HepG2 (cell line): ENCODE results near the gene DSCAML1. TPM values are rescaled to one million over a fixed set of nuclear protein-coding genes. Genes with fewer than 3 reads are reported as not detected.

Source experiments
- ATAC-seq: fragments of 200-7000 bp; cut with Tn5 transposase; 3 replicates; pipeline ENCODE4 v1.9.1; 2020; ENCODE audit warnings: mild to moderate bottlenecking, moderate library complexity
- BruUV-seq: library from RNA; stranded (reverse); fragments of 400-500 nt; replicated peaks from 2 replicates; lab custom pipeline; 2021; lab: Mats Ljungman, UMichigan
- CTCF ChIA-PET: fragments of 300-600 bp; formaldehyde crosslinking; extraction: SDS; loops from one replicate; lab custom pipeline; 2021; ENCODE audit warnings: low total read pairs, inconsistent platforms, low intra/inter-chr PET ratio; lab: Yijun Ruan, JAX
- POLR2A ChIA-PET: fragments of 350-600 bp; sonication (Branson Sonifier 250); formaldehyde crosslinking; loops from one replicate; lab custom pipeline; 2020; ENCODE audit warnings: antibody characterized with exemption, inconsistent platforms; lab: Yijun Ruan, JAX
- DNase-seq: peaks from one replicate; pipeline ENCODE4 v3.0.0-alpha.2; 2015; ENCODE audit warnings: low spot score
- FAIRE-seq: peaks from 3 replicates; lab custom pipeline; 2011; peaks lifted over from hg19 to GRCh38; lab: Jason Lieb, UNC
- H2AFZ ChIP-seq: one replicate; pipeline ENCODE4 v1.6.1; 2011; ENCODE audit warnings: low read length, inconsistent platforms
- H3K27ac ChIP-seq: fragments of 300-600 bp; 3 replicates; pipeline ENCODE4 v1.8.0; 2011; ENCODE audit warnings: mixed run types, mild to moderate bottlenecking, mixed read lengths, low read length, inconsistent platforms; ENCODE audit not compliant: insufficient read depth; ENCODE audit errors: extremely low read length
- H3K27me3 ChIP-seq, 2 experiments: fragments of 200-600 bp in 1 of 2; 2 replicates in 1 of 2; 3 replicates in 1 of 2; pipeline versions ENCODE4 v1.6.0 to v1.8.0; 2011; ENCODE audit warnings: low read length in 2 of 2, mild to moderate bottlenecking in 2 of 2, moderate library complexity in 2 of 2, inconsistent platforms in 1 of 2; ENCODE audit not compliant: insufficient read depth in 2 of 2, control insufficient read depth in 1 of 2
- H3K36me3 ChIP-seq, 2 experiments: fragments of 200-600 bp in 1 of 2; replicated peaks in 1 of 2; 2 replicates in 1 of 2; 3 replicates in 1 of 2; pipeline versions ENCODE4 v1.5.1 to v1.8.0; 2011; ENCODE audit warnings: low read length in 2 of 2, inconsistent platforms in 1 of 2; ENCODE audit not compliant: insufficient read depth in 2 of 2, control insufficient read depth in 1 of 2
- H3K4me1 ChIP-seq: 2 replicates; pipeline ENCODE4 v1.5.1; 2012; ENCODE audit warnings: low read length, inconsistent platforms; ENCODE audit not compliant: insufficient read depth
- H3K4me2 ChIP-seq: 2 replicates; pipeline ENCODE4 v1.6.0; 2011; ENCODE audit warnings: low read depth, low read length, inconsistent platforms
- H3K4me3 ChIP-seq, 3 experiments: fragments of 200-600 bp in 1 of 3; sonication (generic), shearing (Covaris generic) in 1 of 3; replicated peaks in 1 of 3; 2 replicates each; pipeline ENCODE4 v1.5.1; 2011 to 2016; ENCODE audit warnings: low read length in 3 of 3, inconsistent platforms in 2 of 3, low read depth in 2 of 3, mild to moderate bottlenecking in 2 of 3, control low read depth in 1 of 3, mixed read lengths in 1 of 3; ENCODE audit not compliant: insufficient read depth in 1 of 3
- H3K79me2 ChIP-seq: one replicate; pipeline ENCODE4 v1.6.1; 2011; ENCODE audit warnings: low read length, inconsistent platforms; ENCODE audit not compliant: insufficient read depth
- H3K9ac ChIP-seq: 2 replicates; pipeline ENCODE4 v1.6.0; 2011; ENCODE audit warnings: mild to moderate bottlenecking, low read depth, low read length, inconsistent platforms; ENCODE audit not compliant: insufficient read depth
- H3K9me3 ChIP-seq: 2 replicates; pipeline ENCODE4 v1.5.1; 2012; ENCODE audit warnings: mild to moderate bottlenecking, low read length
- H4K20me1 ChIP-seq: 2 replicates; pipeline ENCODE4 v1.6.0; 2011; ENCODE audit warnings: inconsistent platforms, mild to moderate bottlenecking, low read length, moderate library complexity; ENCODE audit not compliant: insufficient read depth
- ATF3 ChIP-seq: sonication (generic); formaldehyde crosslinking; IDR thresholded peaks from 2 replicates; pipeline ENCODE4 v1.4.0; 2020; ENCODE audit warnings: missing genetic modification reagents
- CTCF ChIP-seq: sonication (generic); formaldehyde crosslinking; IDR thresholded peaks from 2 replicates; pipeline ENCODE4 v1.5.0; 2020; ENCODE audit warnings: mild to moderate bottlenecking, missing genetic modification reagents, moderate library complexity
- DBP ChIP-seq: sonication (generic); formaldehyde crosslinking; IDR thresholded peaks from 2 replicates; pipeline ENCODE4 v1.4.0; 2020; ENCODE audit warnings: missing genetic modification reagents; ENCODE audit errors: not compliant biosample characterization
- JUNB ChIP-seq: sonication (generic); formaldehyde crosslinking; IDR thresholded peaks from 2 replicates; pipeline ENCODE4 v1.8.0; 2022; ENCODE audit warnings: missing genetic modification reagents, mild to moderate bottlenecking, borderline replicate concordance
- MATR3 ChIP-seq: sonication (generic); formaldehyde crosslinking; IDR thresholded peaks from 2 replicates; pipeline ENCODE4 v1.4.0; 2020; ENCODE audit warnings: missing genetic modification reagents
- MXD4 ChIP-seq: IDR thresholded peaks from 2 replicates; pipeline ENCODE4 v1.6.1; 2016; ENCODE audit warnings: mild to moderate bottlenecking, missing biosample characterization, missing genetic modification reagents
- PTBP1 ChIP-seq: fragments of 200-400 bp; formaldehyde crosslinking; IDR thresholded peaks from 2 replicates; pipeline ENCODE4 v1.6.1; 2018; ENCODE audit warnings: low read length, low read depth; ENCODE audit not compliant: poor library complexity, severe bottlenecking
- TGIF2 ChIP-seq: IDR thresholded peaks from 2 replicates; pipeline ENCODE4 v1.6.1; 2016; ENCODE audit warnings: control low read depth, missing compliant biosample characterization
- ZFX ChIP-seq: sonication (generic); formaldehyde crosslinking; IDR thresholded peaks from 2 replicates; pipeline ENCODE4 v1.4.0; 2020; ENCODE audit warnings: mild to moderate bottlenecking, low read depth, missing genetic modification reagents, moderate library complexity
- ZNF124 ChIP-seq: sonication (generic); formaldehyde crosslinking; IDR thresholded peaks from 2 replicates; pipeline ENCODE4 v1.4.0; 2020; ENCODE audit warnings: missing genetic modification reagents
- ZNF326 ChIP-seq: sonication (generic); formaldehyde crosslinking; IDR thresholded peaks from 2 replicates; pipeline ENCODE4 v1.4.0; 2020; ENCODE audit warnings: missing genetic modification reagents, borderline replicate concordance
- WGBS: methylation state at CpG from one replicate; pipeline ENCODE4 v1.1.6; 2017; ENCODE audit warnings: low lambda C conversion rate; 5-methylcytosine and 5-hydroxymethylcytosine counted together
- in situ Hi-C: cut with HindIII; loops from 2 replicates; pipeline ENCODE4 v1.10.0; 2017; ENCODE audit warnings: low pct_unique_long_range_greater_than_20kb; ENCODE audit not compliant: extremely low pct_ligation_motif_present
- intact Hi-C: fragments of 100-400 bp; cut with micrococcal nuclease; formaldehyde crosslinking; loops from one replicate; pipeline ENCODE4 v1.10.0; 2022; ENCODE audit not compliant: unreplicated experiment
- polyA plus RNA-seq, 8 experiments: library from polyadenylated mRNA; depleted of rRNA in 3 of 8; stranded (reverse) in 7 of 8; unstranded in 1 of 8; fragments of >200 nt; fragmentation: Illumina TruSeq in 4 of 8; extraction: Trizol in 4 of 8; gene quantifications; 2 replicates each; pipeline versions ENCODE4 v1.2.1 to v1.2.3, GENCODE V29; 2011 to 2016; ENCODE audit warnings: low read depth in 4 of 8, missing spikeins in 1 of 8, mixed read lengths in 1 of 8; ENCODE audit not compliant: insufficient read depth in 1 of 8
- total RNA-seq, 5 experiments: library from RNA; depleted of rRNA; stranded (reverse); fragments of >200 nt; fragmentation: Illumina TruSeq; extraction: Trizol; gene quantifications; 2 replicates each; pipeline ENCODE4 v1.2.3, GENCODE V29; 2016; ENCODE audit warnings: low read depth in 1 of 5
- TF ChIP-seq, protein P1 (sequence below): IDR thresholded peaks from 2 replicates; pipeline ENCODE4 v1.6.1; 2016; ENCODE audit warnings: control low read depth
- TF ChIP-seq, protein P2 (sequence below): sonication (generic); formaldehyde crosslinking; IDR thresholded peaks from 2 replicates; pipeline ENCODE4 v1.9.0; 2022; ENCODE audit warnings: low read depth, missing genetic modification reagents

DSCAML1 gene
- total and polyA plus RNA-seq, 2 of the 13 experiments (the other 11 are each of a cell fraction or from before 2014, with no cell fraction given): 0.29 to 0.40 TPM

GRCh38 chr11:117607449-117607848, 189.6 kb downstream of the DSCAML1 start:
- intact Hi-C loops: no loop called here
- no peak for ATAC-seq
- no peak for TF ChIP-seq DBP (CRISPR knock-in tag)
- TF ChIP-seq, all 625 proteins: peak for 0
- no TSS peak for BruUV-seq
- 8% methylated on average over 4 of the region's 5 CpGs for WGBS
- H3K27ac ChIP-seq: no peak overlapping the region
- no peak overlapping the region for H2AFZ ChIP-seq
- no peak overlapping the region for H3K4me3 ChIP-seq
- no peak overlapping the region for H3K4me2 ChIP-seq
- FAIRE-seq: no peak
- POLR2A ChIA-PET: no interaction called here
- H3K27me3 ChIP-seq: peaks cover 0 to 12% of the 10 kb centered on the region in 2 experiments; a peak in 2 of 5 replicates
- H4K20me1 ChIP-seq: no peaks in the 10 kb centered on the region
- no peak for DNase-seq
- H3K79me2 ChIP-seq: no peaks in the 10 kb centered on the region
- CTCF ChIA-PET: no interaction called here
- H3K9ac ChIP-seq: no peak overlapping the region
- H3K9me3 ChIP-seq: no peaks in the 10 kb centered on the region
- H3K4me1 ChIP-seq: no peaks in the 10 kb centered on the region
- no peaks in the 10 kb centered on the region for H3K36me3 ChIP-seq
- in situ Hi-C loops: no loop called here

DNA sequence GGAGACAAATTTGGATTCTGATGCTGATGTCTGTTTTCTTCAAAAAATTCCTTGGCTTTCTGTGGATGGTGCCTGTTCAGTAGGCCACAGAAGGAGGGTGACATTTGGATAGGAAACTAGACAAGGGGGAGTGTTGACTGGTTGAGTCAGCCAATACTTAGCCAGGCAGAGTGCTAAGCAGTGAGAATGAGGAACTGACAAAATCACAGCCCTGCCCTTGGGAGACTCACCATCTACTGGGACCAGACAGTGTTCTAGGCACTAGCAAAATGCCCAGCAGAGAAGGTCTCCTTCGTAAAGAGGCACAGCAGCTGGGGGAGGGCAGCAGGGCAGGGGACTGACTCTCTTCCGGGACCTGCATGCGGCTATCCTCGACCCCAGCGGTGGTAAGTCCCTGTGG, 190.2 kb downstream of the DSCAML1 start:
- H3K9ac ChIP-seq: no peak overlapping the region
- DNase-seq (no peak), ATAC-seq (no peak), FAIRE-seq (no peak)
- in situ Hi-C loops: no loop called here
- H3K27ac ChIP-seq: no peak overlapping the region
- intact Hi-C loops: no loop called here
- H3K4me3 ChIP-seq: no peak overlapping the region
- no peak overlapping the region for H2AFZ ChIP-seq
- peaks cover 0 to 15% of the 10 kb centered on the region in 2 experiments; a peak in 2 of 5 replicates for H3K27me3 ChIP-seq
- no peak overlapping the region for H3K4me2 ChIP-seq
- H3K4me1 ChIP-seq: no peaks in the 10 kb centered on the region
- 22% methylated on average over 5 of the region's 5 CpGs for WGBS
- POLR2A ChIA-PET: no interaction called here
- no peaks in the 10 kb centered on the region for H3K79me2 ChIP-seq
- BruUV-seq: no TSS peak
- H3K36me3 ChIP-seq: no peaks in the 10 kb centered on the region
- H4K20me1 ChIP-seq: no peaks in the 10 kb centered on the region
- CTCF ChIA-PET: no interaction called here
- H3K9me3 ChIP-seq: no peaks in the 10 kb centered on the region
- TF ChIP-seq, protein P1, sequence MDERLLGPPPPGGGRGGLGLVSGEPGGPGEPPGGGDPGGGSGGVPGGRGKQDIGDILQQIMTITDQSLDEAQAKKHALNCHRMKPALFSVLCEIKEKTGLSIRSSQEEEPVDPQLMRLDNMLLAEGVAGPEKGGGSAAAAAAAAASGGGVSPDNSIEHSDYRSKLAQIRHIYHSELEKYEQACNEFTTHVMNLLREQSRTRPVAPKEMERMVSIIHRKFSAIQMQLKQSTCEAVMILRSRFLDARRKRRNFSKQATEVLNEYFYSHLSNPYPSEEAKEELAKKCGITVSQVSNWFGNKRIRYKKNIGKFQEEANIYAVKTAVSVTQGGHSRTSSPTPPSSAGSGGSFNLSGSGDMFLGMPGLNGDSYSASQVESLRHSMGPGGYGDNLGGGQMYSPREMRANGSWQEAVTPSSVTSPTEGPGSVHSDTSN (CRISPR knock-in tag): no peak
- TF ChIP-seq MXD4 (CRISPR knock-in tag) (no peak), PTBP1 (no peak), ZNF124 (CRISPR knock-in tag) (no peak), CTCF (CRISPR knock-in tag) (no peak), ATF3 (CRISPR knock-in tag) (no peak), ZFX (CRISPR knock-in tag) (no peak), TGIF2 (CRISPR knock-in tag) (no peak), JUNB (CRISPR knock-in tag) (no peak), MATR3 (CRISPR knock-in tag) (no peak), ZNF326 (CRISPR knock-in tag) (no peak)
- TF ChIP-seq, protein P2, sequence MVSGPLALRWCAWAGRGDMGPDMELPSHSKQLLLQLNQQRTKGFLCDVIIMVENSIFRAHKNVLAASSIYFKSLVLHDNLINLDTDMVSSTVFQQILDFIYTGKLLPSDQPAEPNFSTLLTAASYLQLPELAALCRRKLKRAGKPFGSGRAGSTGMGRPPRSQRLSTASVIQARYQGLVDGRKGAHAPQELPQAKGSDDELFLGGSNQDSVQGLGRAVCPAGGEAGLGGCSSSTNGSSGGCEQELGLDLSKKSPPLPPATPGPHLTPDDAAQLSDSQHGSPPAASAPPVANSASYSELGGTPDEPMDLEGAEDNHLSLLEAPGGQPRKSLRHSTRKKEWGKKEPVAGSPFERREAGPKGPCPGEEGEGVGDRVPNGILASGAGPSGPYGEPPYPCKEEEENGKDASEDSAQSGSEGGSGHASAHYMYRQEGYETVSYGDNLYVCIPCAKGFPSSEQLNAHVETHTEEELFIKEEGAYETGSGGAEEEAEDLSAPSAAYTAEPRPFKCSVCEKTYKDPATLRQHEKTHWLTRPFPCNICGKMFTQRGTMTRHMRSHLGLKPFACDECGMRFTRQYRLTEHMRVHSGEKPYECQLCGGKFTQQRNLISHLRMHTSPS (CRISPR knock-in tag): no peak
